CD14-positive monocyte (primary cell): Measurements from ENCODE around the gene SMU1. TPM values are rescaled to one million over a fixed set of nuclear protein-coding genes. Genes with fewer than 3 reads are reported as not detected.

ENCODE experiments used
- DNase-seq, 3 donors: peaks; one replicate each; pipeline ENCODE4 v3.0.0-alpha.2; 2011 to 2022
- H2AFZ ChIP-seq: 2 replicates; pipeline ENCODE4 v1.6.0; 2012; ENCODE audit warnings: mild to moderate bottlenecking, low read depth, low read length, inconsistent platforms; ENCODE audit not compliant: insufficient read depth, poor library complexity, severe bottlenecking
- H3K27ac ChIP-seq, 2 donors: 1 replicate in 1 of 2; 2 replicates in 1 of 2; pipeline ENCODE4 v1.5.1; 2012 to 2013; ENCODE audit warnings: low read length in 2 of 2, control low read depth in 1 of 2, inconsistent platforms in 1 of 2, low read depth in 1 of 2, mild to moderate bottlenecking in 1 of 2
- H3K27me3 ChIP-seq, 2 donors: one replicate each; pipeline versions ENCODE4 v1.6.0 to v1.6.1; 2011 to 2013; ENCODE audit warnings: low read length in 2 of 2; ENCODE audit not compliant: control insufficient read depth in 2 of 2, insufficient read depth in 2 of 2
- H3K36me3 ChIP-seq, 2 donors: replicated peaks in 1 of 2; 1 replicate in 1 of 2; 2 replicates in 1 of 2; pipeline versions ENCODE4 v1.5.1 to v1.6.1; 2012 to 2013; ENCODE audit warnings: low read length in 2 of 2, control low read depth in 1 of 2, inconsistent platforms in 1 of 2, mild to moderate bottlenecking in 1 of 2; ENCODE audit not compliant: insufficient read depth in 2 of 2, control insufficient read depth in 1 of 2
- H3K4me1 ChIP-seq, 2 donors: 1 replicate in 1 of 2; 2 replicates in 1 of 2; pipeline versions ENCODE4 v1.5.1 to v1.6.1; 2012 to 2013; ENCODE audit warnings: low read length in 2 of 2, control low read depth in 1 of 2, inconsistent platforms in 1 of 2, mild to moderate bottlenecking in 1 of 2, moderate library complexity in 1 of 2; ENCODE audit not compliant: insufficient read depth in 2 of 2, control insufficient read depth in 1 of 2
- H3K4me2 ChIP-seq: replicated peaks from 2 replicates; pipeline ENCODE3; 2012; ENCODE audit warnings: low read length, moderate library complexity, mild to moderate bottlenecking; ENCODE audit not compliant: poor library complexity, severe bottlenecking; ENCODE audit errors: extremely low read depth
- H3K4me3 ChIP-seq, 3 experiments: fragments of 200-600 bp in 1 of 3; sonication (generic) in 1 of 3; replicated peaks in 1 of 3; 1 replicate in 2 of 3; 2 replicates in 1 of 3; pipeline ENCODE4 v1.5.1; 2011 to 2013; ENCODE audit warnings: low read length in 3 of 3, mild to moderate bottlenecking in 3 of 3, control low read depth in 2 of 3, low read depth in 2 of 3, inconsistent platforms in 1 of 3, moderate library complexity in 1 of 3
- H3K79me2 ChIP-seq: 2 replicates; pipeline ENCODE4 v1.6.0; 2012; ENCODE audit warnings: mild to moderate bottlenecking, control low read depth, inconsistent platforms, low read length, moderate library complexity; ENCODE audit not compliant: insufficient read depth
- H3K9ac ChIP-seq: 2 replicates; pipeline ENCODE4 v1.6.0; 2017; ENCODE audit warnings: low read length, mild to moderate bottlenecking; ENCODE audit not compliant: insufficient read depth, poor library complexity, severe bottlenecking
- H3K9me3 ChIP-seq, 2 donors: replicated peaks in 1 of 2; 1 replicate in 1 of 2; 2 replicates in 1 of 2; pipeline versions ENCODE4 v1.5.1 to v1.6.1; 2012 to 2013; ENCODE audit warnings: low read length in 2 of 2, control low read depth in 1 of 2; ENCODE audit not compliant: control insufficient read depth in 1 of 2, insufficient read depth in 1 of 2
- H4K20me1 ChIP-seq: 2 replicates; pipeline ENCODE4 v1.6.0; 2012; ENCODE audit warnings: mild to moderate bottlenecking, low read length, control low read depth, moderate library complexity; ENCODE audit not compliant: insufficient read depth
- H3K27ac Mint-ChIP-seq, 7 donors: one replicate each; pipeline ENCODE4 v1.8.0; 2020; ENCODE audit warnings: mild to moderate bottlenecking in 7 of 7, mixed read lengths in 7 of 7, moderate library complexity in 6 of 7, inconsistent platforms in 2 of 7
- H3K27me3 Mint-ChIP-seq, 3 donors: one replicate each; pipeline ENCODE4 v1.8.0; 2021 to 2022; ENCODE audit warnings: low read depth in 3 of 3, mild to moderate bottlenecking in 3 of 3, mixed read lengths in 3 of 3, moderate library complexity in 3 of 3, inconsistent platforms in 1 of 3
- H3K36me3 Mint-ChIP-seq, 2 donors: one replicate each; pipeline ENCODE4 v1.8.0; 2020; ENCODE audit warnings: mixed read lengths in 2 of 2, inconsistent platforms in 1 of 2, mild to moderate bottlenecking in 1 of 2
- H3K4me1 Mint-ChIP-seq: one replicate; pipeline ENCODE4 v1.8.0; 2020; ENCODE audit warnings: mild to moderate bottlenecking, mixed read lengths
- H3K4me3 Mint-ChIP-seq, 2 donors: one replicate each; pipeline ENCODE4 v1.8.0; 2020; ENCODE audit warnings: mild to moderate bottlenecking in 2 of 2, mixed read lengths in 2 of 2, moderate library complexity in 1 of 2
- H3K9me3 Mint-ChIP-seq, 7 donors: one replicate each; pipeline ENCODE4 v1.8.0; 2020 to 2022; ENCODE audit warnings: mixed read lengths in 7 of 7, mild to moderate bottlenecking in 6 of 7, moderate library complexity in 6 of 7, inconsistent platforms in 2 of 7
- WGBS: methylation state at CpG from one replicate; pipeline ENCODE4 v1.1.5; 2013; ENCODE audit warnings: missing lambda C conversion rate; ENCODE audit not compliant: insufficient coverage; 5-methylcytosine and 5-hydroxymethylcytosine counted together
- intact Hi-C, 2 donors: fragments of 100-400 bp; cut with micrococcal nuclease; formaldehyde crosslinking; loops; one replicate each; pipeline versions ENCODE4 v1.15.0 to v1.15.1; 2023
- polyA plus RNA-seq, 3 donors: library from polyadenylated mRNA; depleted of rRNA in 1 of 3; unstranded in 2 of 3; stranded (reverse) in 1 of 3; fragments of 300-500 nt in 2 of 3; fragments of >200 nt in 1 of 3; fragmentation: Illumina TruSeq in 2 of 3; gene quantifications; 1 replicate in 2 of 3; 2 replicates in 1 of 3; pipeline ENCODE4 v1.2.3, GENCODE V29; 2012 to 2021
- TF ChIP-seq, protein P1 (sequence below): fragments of 200-600 bp; IDR thresholded peaks from one replicate; pipeline ENCODE4 v1.8.0; 2022; ENCODE audit warnings: antibody characterized with exemption, mild to moderate bottlenecking

SMU1 gene
- polyA plus RNA-seq, 3 donors = 8.0 to 21.7 (median 19.3) TPM

DNA sequence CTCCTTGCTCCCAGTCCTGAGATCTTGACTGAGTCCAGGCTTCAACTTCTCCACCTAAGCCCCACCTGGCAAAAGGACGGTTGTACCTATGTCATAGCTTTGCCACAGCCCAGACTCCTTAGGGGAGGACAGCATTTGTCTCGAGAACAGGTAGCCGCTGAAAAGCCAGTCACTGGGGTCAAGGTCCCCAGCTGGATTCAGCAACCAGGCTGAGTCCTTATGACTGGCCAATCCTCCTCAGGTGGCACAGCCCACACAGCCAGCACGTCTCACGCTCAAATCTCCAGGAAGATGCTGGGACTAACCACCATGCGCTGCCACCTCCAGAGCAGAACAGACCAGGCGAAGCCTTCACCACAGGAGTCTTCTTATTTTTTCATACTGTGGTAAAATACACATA, 27.9 kb upstream of the SMU1 start:
- Mint-ChIP-seq H3K4me1 (peaks cover 5% of the 10 kb centered on the region), H3K27me3 (peaks cover 1 to 4% (median 2%) of the 10 kb centered on the region in 3 donors), H3K27ac (no peak overlapping the region), H3K36me3 (peaks cover 3 to 6% of the 10 kb centered on the region in 2 donors), H3K4me3 (no peak overlapping the region), H3K9me3 (peaks cover 0 to 5% (median 0%) of the 10 kb centered on the region in 7 donors)
- no peak overlapping the region for H2AFZ ChIP-seq
- TF ChIP-seq, protein P1, sequence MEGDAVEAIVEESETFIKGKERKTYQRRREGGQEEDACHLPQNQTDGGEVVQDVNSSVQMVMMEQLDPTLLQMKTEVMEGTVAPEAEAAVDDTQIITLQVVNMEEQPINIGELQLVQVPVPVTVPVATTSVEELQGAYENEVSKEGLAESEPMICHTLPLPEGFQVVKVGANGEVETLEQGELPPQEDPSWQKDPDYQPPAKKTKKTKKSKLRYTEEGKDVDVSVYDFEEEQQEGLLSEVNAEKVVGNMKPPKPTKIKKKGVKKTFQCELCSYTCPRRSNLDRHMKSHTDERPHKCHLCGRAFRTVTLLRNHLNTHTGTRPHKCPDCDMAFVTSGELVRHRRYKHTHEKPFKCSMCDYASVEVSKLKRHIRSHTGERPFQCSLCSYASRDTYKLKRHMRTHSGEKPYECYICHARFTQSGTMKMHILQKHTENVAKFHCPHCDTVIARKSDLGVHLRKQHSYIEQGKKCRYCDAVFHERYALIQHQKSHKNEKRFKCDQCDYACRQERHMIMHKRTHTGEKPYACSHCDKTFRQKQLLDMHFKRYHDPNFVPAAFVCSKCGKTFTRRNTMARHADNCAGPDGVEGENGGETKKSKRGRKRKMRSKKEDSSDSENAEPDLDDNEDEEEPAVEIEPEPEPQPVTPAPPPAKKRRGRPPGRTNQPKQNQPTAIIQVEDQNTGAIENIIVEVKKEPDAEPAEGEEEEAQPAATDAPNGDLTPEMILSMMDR = no peak
- H3K4me3 ChIP-seq = no peak overlapping the region
- H3K9me3 ChIP-seq = no peaks in the 10 kb centered on the region
- no peak overlapping the region for H3K27ac ChIP-seq
- H3K27me3 ChIP-seq = no peaks in the 10 kb centered on the region
- 93% methylated on average over 6 of the region's 7 CpGs for WGBS
- no peak overlapping the region for H3K9ac ChIP-seq
- DNase-seq = no peak
- no peak overlapping the region for H3K4me2 ChIP-seq
- H3K79me2 ChIP-seq = no peaks in the 10 kb centered on the region
- H4K20me1 ChIP-seq = peaks cover 8% of the 10 kb centered on the region
- intact Hi-C loops = no loop called here
- H3K4me1 ChIP-seq = no peaks in the 10 kb centered on the region
- H3K36me3 ChIP-seq = peaks cover 0 to 7% of the 10 kb centered on the region in 2 donors

DNA sequence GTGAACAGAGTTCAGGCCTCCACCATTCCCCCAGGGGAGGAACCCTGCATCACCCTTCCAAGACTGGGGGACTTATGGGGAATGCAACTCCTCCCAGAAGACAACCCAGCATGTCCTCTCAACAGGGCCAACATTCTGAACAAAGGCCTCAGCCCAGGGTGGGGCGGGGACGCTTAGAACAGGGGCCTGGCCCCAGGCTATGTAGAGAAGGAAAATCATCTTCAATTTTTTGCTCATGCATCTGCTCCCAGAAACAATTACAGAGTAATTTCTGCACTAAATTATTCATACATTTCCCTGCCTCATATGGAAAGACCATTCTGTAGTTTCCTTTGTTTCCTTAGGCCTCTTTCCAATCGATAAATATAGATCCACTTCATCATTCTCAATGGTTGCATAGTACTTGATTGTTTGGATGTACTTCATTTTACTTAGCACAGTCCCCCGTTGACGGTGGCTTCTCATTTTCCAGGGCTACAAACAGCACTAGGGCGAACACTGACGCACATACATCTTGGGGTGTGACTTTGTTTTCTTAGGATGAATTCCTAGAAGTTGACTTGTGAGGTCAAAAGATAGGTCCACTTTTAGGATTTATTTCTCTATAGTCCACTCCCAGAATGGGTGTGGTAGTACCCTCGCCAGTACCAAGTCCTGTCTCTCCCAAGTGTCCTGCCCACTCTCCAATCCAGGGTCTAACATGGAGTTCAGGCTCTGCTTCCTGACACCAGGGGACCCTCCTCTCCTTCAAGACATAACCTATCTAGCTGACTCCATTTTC, 27.2 kb upstream of the SMU1 start:
- Mint-ChIP-seq H3K27me3 (peaks cover 1 to 4% (median 2%) of the 10 kb centered on the region in 3 donors), H3K4me1 (peaks cover 5% of the 10 kb centered on the region), H3K36me3 (peaks cover 3 to 4% of the 10 kb centered on the region in 2 donors), H3K4me3 (no peak overlapping the region), H3K27ac (peak overlapping the region in 1 of 7 donors; percentile 60), H3K9me3 (peaks cover 0 to 5% (median 0%) of the 10 kb centered on the region in 7 donors)
- Histone ChIP-seq H3K9ac (no peak overlapping the region), H2AFZ (no peak overlapping the region), H3K4me3 (no peak overlapping the region), H3K4me1 (no peaks in the 10 kb centered on the region), H3K4me2 (no peak overlapping the region), H4K20me1 (peaks cover under 1% of the 10 kb centered on the region), H3K9me3 (no peaks in the 10 kb centered on the region), H3K36me3 (no peaks in the 10 kb centered on the region), H3K27ac (no peak overlapping the region), H3K27me3 (no peaks in the 10 kb centered on the region), H3K79me2 (no peaks in the 10 kb centered on the region)
- intact Hi-C loops = no loop called here
- TF ChIP-seq, protein P1 = no peak
- DNase-seq = no peak
- WGBS = 86% methylated on average over 1 of the region's 8 CpGs
